Fibroblast of skin of right quadriceps (primary cell): Measurements from ENCODE around the gene HEBP1.

ENCODE experiments used
- DNase-seq: peaks from one replicate; pipeline ENCODE4 v3.0.0-alpha.2; 2013

HEBP1 gene

GRCh38 chr12:13022851-13023271, 22.8 kb upstream of the HEBP1 start:
- peak; percentile 26 for DNase-seq

GRCh38 chr12:13011098-13011497, 11.0 kb upstream of the HEBP1 start:
- DNase-seq, result no peak

GRCh38 chr12:13008741-13009380, 8.8 kb upstream of the HEBP1 start:
- DNase-seq, result peak; percentile 50

GRCh38 chr12:13007496-13008233, 7.6 kb upstream of the HEBP1 start:
- DNase-seq, result no peak

GRCh38 chr12:13005649-13006048, 5.6 kb upstream of the HEBP1 start:
- DNase-seq, result no peak

- DNase-seq, result no peak
Observed at GRCh38 chr12:13004986-13005385, 4.9 kb upstream of the HEBP1 start.

- DNase-seq, result peak; percentile 36
Observed at GRCh38 chr12:13004361-13004760, 4.3 kb upstream of the HEBP1 start.

GRCh38 chr12:13002301-13003097, 2.4 kb upstream of the HEBP1 start:
- no peak for DNase-seq

GRCh38 chr12:13001775-13002040, 1.6 kb upstream of the HEBP1 start:
- DNase-seq, result no peak

- DNase-seq, result peak; percentile 64
Observed at GRCh38 chr12:13000925-13001774, 1.1 kb upstream of the HEBP1 start.

GRCh38 chr12:13000616-13000924, 505 bp upstream of the HEBP1 start:
- DNase-seq, result no peak

GRCh38 chr12:12999271-12999958, 650 bp downstream of the HEBP1 start:
- DNase-seq, result peak; percentile 30

- DNase-seq, result no peak
Observed at GRCh38 chr12:12998248-12998647, 1.8 kb downstream of the HEBP1 start.

- DNase-seq, result no peak
Observed at GRCh38 chr12:12997734-12998133, 2.3 kb downstream of the HEBP1 start.

GRCh38 chr12:12997156-12997555, 2.9 kb downstream of the HEBP1 start:
- DNase-seq, result no peak

GRCh38 chr12:12996209-12996608, 3.9 kb downstream of the HEBP1 start:
- no peak for DNase-seq

GRCh38 chr12:12995088-12995487, 5.0 kb downstream of the HEBP1 start:
- DNase-seq, result no peak

GRCh38 chr12:12993367-12993766, 6.7 kb downstream of the HEBP1 start:
- no peak for DNase-seq

- peak; percentile 88 for DNase-seq
Observed at GRCh38 chr12:12992418-12993130, 7.5 kb downstream of the HEBP1 start.

GRCh38 chr12:12990700-12991468, 9.2 kb downstream of the HEBP1 start:
- DNase-seq, result no peak

- no peak for DNase-seq
Observed at GRCh38 chr12:12987421-12987820, 12.6 kb downstream of the HEBP1 start.
